ENCODE measurements around the gene UFM1. TPM values are rescaled to one million over a fixed set of nuclear protein-coding genes. Genes with fewer than 3 reads are reported as not detected.

UFM1 gene
- total RNA-seq, 1 donor from 2014 or later: 50.6 TPM

GRCh38 chr13:38382946-38383345 is 33.3 kb downstream of the UFM1 start:
- no peaks in the 10 kb centered on the region for H3K9me3 Mint-ChIP-seq
- no peaks in the 10 kb centered on the region for H3K4me1 Mint-ChIP-seq (ENCODE audit: unreplicated experiment)
- no peak overlapping the region for H3K4me3 Mint-ChIP-seq
- H3K27ac Mint-ChIP-seq: no peak overlapping the region
- no peak for DNase-seq (ENCODE audit: extremely low spot score, unreplicated experiment)
- no peak for TF ChIP-seq CTCF (conservative IDR thresholded peaks at IDR 0.05)
- H3K27me3 Mint-ChIP-seq: no peaks in the 10 kb centered on the region
- no peaks in the 10 kb centered on the region for H3K36me3 Mint-ChIP-seq

GRCh38 chr13:38384171-38384570 is 34.5 kb downstream of the UFM1 start:
- no peak for TF ChIP-seq CTCF (conservative IDR thresholded peaks at IDR 0.05)
- no peak for DNase-seq (ENCODE audit: extremely low spot score, unreplicated experiment)
- H3K9me3 Mint-ChIP-seq: no peaks in the 10 kb centered on the region
- no peak overlapping the region for H3K27ac Mint-ChIP-seq
- H3K36me3 Mint-ChIP-seq: no peaks in the 10 kb centered on the region
- no peak overlapping the region for H3K4me3 Mint-ChIP-seq
- H3K27me3 Mint-ChIP-seq: no peaks in the 10 kb centered on the region
- no peaks in the 10 kb centered on the region for H3K4me1 Mint-ChIP-seq (ENCODE audit: unreplicated experiment)

GRCh38 chr13:38385153-38385891 is 35.7 kb downstream of the UFM1 start:
- H3K27me3 Mint-ChIP-seq: no peaks in the 10 kb centered on the region
- no peaks in the 10 kb centered on the region for H3K36me3 Mint-ChIP-seq
- H3K4me3 Mint-ChIP-seq: no peak overlapping the region
- no peaks in the 10 kb centered on the region for H3K4me1 Mint-ChIP-seq (ENCODE audit: unreplicated experiment)
- no peak for DNase-seq (ENCODE audit: extremely low spot score, unreplicated experiment)
- no peaks in the 10 kb centered on the region for H3K9me3 Mint-ChIP-seq
- no peak overlapping the region for H3K27ac Mint-ChIP-seq
- TF ChIP-seq CTCF (conservative IDR thresholded peaks at IDR 0.05): no peak

GRCh38 chr13:38386421-38386820 is 36.8 kb downstream of the UFM1 start:
- H3K4me1 Mint-ChIP-seq (ENCODE audit: unreplicated experiment): no peaks in the 10 kb centered on the region
- no peak for DNase-seq (ENCODE audit: extremely low spot score, unreplicated experiment)
- no peak overlapping the region for H3K27ac Mint-ChIP-seq
- TF ChIP-seq CTCF (conservative IDR thresholded peaks at IDR 0.05): no peak
- H3K27me3 Mint-ChIP-seq: no peaks in the 10 kb centered on the region
- H3K4me3 Mint-ChIP-seq: no peak overlapping the region
- H3K36me3 Mint-ChIP-seq: no peaks in the 10 kb centered on the region
- no peaks in the 10 kb centered on the region for H3K9me3 Mint-ChIP-seq

GRCh38 chr13:38391341-38391740 is 41.7 kb downstream of the UFM1 start:
- no peak for TF ChIP-seq CTCF (conservative IDR thresholded peaks at IDR 0.05)
- no peaks in the 10 kb centered on the region for H3K9me3 Mint-ChIP-seq
- no peaks in the 10 kb centered on the region for H3K36me3 Mint-ChIP-seq
- H3K4me3 Mint-ChIP-seq: no peak overlapping the region
- no peak overlapping the region for H3K27ac Mint-ChIP-seq
- no peaks in the 10 kb centered on the region for H3K27me3 Mint-ChIP-seq
- H3K4me1 Mint-ChIP-seq (ENCODE audit: unreplicated experiment): peaks cover 15% of the 10 kb centered on the region
- DNase-seq (ENCODE audit: extremely low spot score, unreplicated experiment): no peak

All from type B pancreatic cell (in vitro differentiated cells).